Natural killer cell (primary cell): ENCODE measurements around the gene FXR1. TPM values are rescaled to one million over a fixed set of nuclear protein-coding genes. Genes with fewer than 3 reads are reported as not detected.
"Not testable (repeated sequence)": the region's sequence is repeated elsewhere in the genome, so short reads cannot be mapped to it uniquely, and the experiment has no call there.

Source experiments
- ATAC-seq, 3 donors: fragments of 150-1000 bp in 2 of 3; fragments of 200-7000 bp in 1 of 3; cut with Tn5 transposase; 1 replicate in 1 of 3; 2 replicates in 2 of 3; pipeline ENCODE4 v1.10.0; 2021; ENCODE audit warnings: mild to moderate bottlenecking in 2 of 3, moderate library complexity in 2 of 3
- DNase-seq, 2 donors: peaks; one replicate each; pipeline versions ENCODE4 v3.0.0 to v3.0.0-alpha.2; 2013 to 2021; ENCODE audit warnings: mixed read lengths in 1 of 2
- H3K27ac ChIP-seq: one replicate; pipeline ENCODE4 v1.5.1; 2013; ENCODE audit warnings: mild to moderate bottlenecking, low read length
- H3K27me3 ChIP-seq: one replicate; pipeline ENCODE4 v1.6.1; 2013; ENCODE audit warnings: low read length; ENCODE audit not compliant: control insufficient read depth, insufficient read depth
- H3K36me3 ChIP-seq: one replicate; pipeline ENCODE4 v1.6.1; 2013; ENCODE audit warnings: low read length; ENCODE audit not compliant: control insufficient read depth, insufficient read depth
- H3K4me1 ChIP-seq: one replicate; pipeline ENCODE4 v1.6.1; 2013; ENCODE audit warnings: low read length; ENCODE audit not compliant: control insufficient read depth, insufficient read depth
- H3K4me3 ChIP-seq: one replicate; pipeline ENCODE4 v1.5.1; 2013; ENCODE audit warnings: low read length
- H3K9me3 ChIP-seq: one replicate; pipeline ENCODE4 v1.6.1; 2013; ENCODE audit warnings: low read length; ENCODE audit not compliant: control insufficient read depth, insufficient read depth
- H3K27ac Mint-ChIP-seq, 2 donors: one replicate each; pipeline ENCODE4 v1.8.0; 2022; ENCODE audit warnings: mild to moderate bottlenecking in 2 of 2, mixed read lengths in 2 of 2, moderate library complexity in 1 of 2
- H3K27me3 Mint-ChIP-seq, 2 donors: one replicate each; pipeline ENCODE4 v1.8.0; 2022; ENCODE audit warnings: low read depth in 2 of 2, mixed read lengths in 2 of 2
- H3K36me3 Mint-ChIP-seq: one replicate; pipeline ENCODE4 v1.8.0; 2022; ENCODE audit warnings: mixed read lengths
- H3K4me1 Mint-ChIP-seq, 2 donors: one replicate each; pipeline ENCODE4 v1.8.0; 2022; ENCODE audit warnings: mixed read lengths in 2 of 2
- H3K4me3 Mint-ChIP-seq: one replicate; pipeline ENCODE4 v1.8.0; 2022; ENCODE audit warnings: mild to moderate bottlenecking, moderate library complexity, mixed read lengths
- H3K9me3 Mint-ChIP-seq, 2 donors: one replicate each; pipeline ENCODE4 v1.8.0; 2022; ENCODE audit warnings: mixed read lengths in 2 of 2
- CTCF ChIP-seq: fragments of 200-600 bp; IDR thresholded peaks from one replicate; pipeline ENCODE4 v1.8.0; 2022; ENCODE audit warnings: antibody characterized with exemption
- WGBS: methylation state at CpG from one replicate; pipeline ENCODE4 v1.1.7; 2013; ENCODE audit warnings: missing lambda C conversion rate; ENCODE audit not compliant: insufficient coverage; 5-methylcytosine and 5-hydroxymethylcytosine counted together
- intact Hi-C: fragments of 100-400 bp; cut with micrococcal nuclease; formaldehyde crosslinking; loops from one replicate; pipeline ENCODE4 v1.14.2; 2022
- total RNA-seq, 4 donors: library from RNA; stranded (reverse); fragments of 120-200 nt in 1 of 4; gene quantifications; one replicate each; pipeline versions ENCODE4 v1.2.3 to v1.2.4, GENCODE V29; 2013 to 2022

FXR1 gene
- total RNA-seq, 3 donors from 2014 or later (not counting 1 experiment from before 2014, with no cell fraction given) = 135 to 149 (median 148) TPM

- H3K27ac Mint-ChIP-seq = peak within 1 kb of the TSS; percentile 89 to 93
- under 1% methylated on average over 39 of the region's 43 CpGs for WGBS
- intact Hi-C loops = loop anchor here (1.0 kb wide), 1 partner anchor 77 kb away; the partner anchor contains the start of gene FXR1
- H3K4me1 Mint-ChIP-seq = peaks cover 25 to 26% of the 10 kb centered on the region in 2 donors
- Histone ChIP-seq H3K27ac (peak within 1 kb of the TSS; percentile 73), H3K36me3 (peaks cover 25% of the 10 kb centered on the region), H3K9me3 (no peaks in the 10 kb centered on the region), H3K27me3 (no peaks in the 10 kb centered on the region), H3K4me1 (peaks cover 7% of the 10 kb centered on the region), H3K4me3 (peak within 1 kb of the TSS; percentile 78)
- H3K4me3 Mint-ChIP-seq = peak within 1 kb of the TSS; percentile 99
- ATAC-seq = peak; percentile 95 to 99 (median 97)
- peak; percentile 80 to 96 for DNase-seq
- H3K27me3 Mint-ChIP-seq = peaks cover 0 to 9% of the 10 kb centered on the region in 2 donors
- H3K36me3 Mint-ChIP-seq = no peaks in the 10 kb centered on the region
- no peaks in the 10 kb centered on the region for H3K9me3 Mint-ChIP-seq
- no peak for TF ChIP-seq CTCF
Measured at GRCh38 chr3:180989291-180990163, 77.1 kb downstream of the FXR1 start, which contains the start of gene DNAJC19. TSS of gene DNAJC19 (minus strand) at chr3:180989736. CDS start at chr3:180989602, 134 bp downstream.

GRCh38 chr3:180990505-180990904, 78.0 kb downstream of the FXR1 start:
- Mint-ChIP-seq H3K36me3 (no peaks in the 10 kb centered on the region), H3K27ac (peak overlapping the region in 1 of 2 donors; percentile 93), H3K27me3 (peaks cover 9 to 10% of the 10 kb centered on the region in 2 donors), H3K4me1 (peaks cover 25 to 26% of the 10 kb centered on the region in 2 donors), H3K4me3 (peak overlapping the region; percentile 99), H3K9me3 (no peaks in the 10 kb centered on the region)
- ATAC-seq (no peak), DNase-seq (no peak)
- Histone ChIP-seq H3K27ac (no peak overlapping the region), H3K4me1 (peaks cover 7% of the 10 kb centered on the region), H3K9me3 (no peaks in the 10 kb centered on the region), H3K4me3 (peak overlapping the region; percentile 78), H3K27me3 (no peaks in the 10 kb centered on the region), H3K36me3 (peaks cover 19% of the 10 kb centered on the region)
- TF ChIP-seq CTCF = no peak
- intact Hi-C loops = no loop called here
- 0% methylated on average over 1 of the region's 2 CpGs for WGBS

- no peaks in the 10 kb centered on the region for H3K9me3 ChIP-seq
- H3K36me3 ChIP-seq = no peaks in the 10 kb centered on the region
- intact Hi-C loops = no loop called here
- H3K27ac ChIP-seq = no peak overlapping the region
- Mint-ChIP-seq H3K36me3 (peaks cover 10% of the 10 kb centered on the region), H3K27me3 (peaks cover 16 to 26% of the 10 kb centered on the region in 2 donors), H3K27ac (no peak overlapping the region), H3K4me1 (no peaks in the 10 kb centered on the region), H3K4me3 (no peak overlapping the region), H3K9me3 (peaks cover 0 to 3% of the 10 kb centered on the region in 2 donors)
- H3K27me3 ChIP-seq = no peaks in the 10 kb centered on the region
- 91% methylated on average over 2 of the region's 2 CpGs for WGBS
- no peak for ATAC-seq
- no peak overlapping the region for H3K4me3 ChIP-seq
- no peaks in the 10 kb centered on the region for H3K4me1 ChIP-seq
- DNase-seq = no peak
- no peak for TF ChIP-seq CTCF
Measured at GRCh38 chr3:180996415-180996932, 84.0 kb downstream of the FXR1 start.

GRCh38 chr3:181002331-181002730, 89.9 kb downstream of the FXR1 start:
- 91% methylated on average over 4 of the region's 4 CpGs for WGBS
- H3K36me3 ChIP-seq, H3K27ac ChIP-seq, H3K4me3 ChIP-seq, intact Hi-C loops, H3K27me3 ChIP-seq, H3K4me3 Mint-ChIP-seq, ATAC-seq, H3K9me3 ChIP-seq, H3K4me1 Mint-ChIP-seq, H3K4me1 ChIP-seq, H3K27ac Mint-ChIP-seq, DNase-seq: not testable (repeated sequence)
- Mint-ChIP-seq H3K9me3 (peaks cover 2 to 12% of the 10 kb centered on the region in 2 donors), H3K27me3 (peaks cover 13 to 21% of the 10 kb centered on the region in 2 donors), H3K36me3 (peaks cover 13% of the 10 kb centered on the region)

- H3K27ac Mint-ChIP-seq, DNase-seq, H3K4me3 Mint-ChIP-seq, intact Hi-C loops, H3K4me3 ChIP-seq, ATAC-seq, H3K27ac ChIP-seq, H3K4me1 Mint-ChIP-seq, H3K9me3 ChIP-seq, H3K36me3 ChIP-seq, H3K4me1 ChIP-seq, H3K27me3 ChIP-seq: not testable (repeated sequence)
- Mint-ChIP-seq H3K9me3 (peaks cover 2 to 12% of the 10 kb centered on the region in 2 donors), H3K36me3 (peaks cover 13% of the 10 kb centered on the region), H3K27me3 (peaks cover 13 to 19% of the 10 kb centered on the region in 2 donors)
- WGBS = 93% methylated on average over 2 of the region's 2 CpGs
Measured at GRCh38 chr3:181003469-181003868, 91.0 kb downstream of the FXR1 start.
